HepG2 (cell line): ENCODE measurements around the gene TBC1D16. TPM values are rescaled to one million over a fixed set of nuclear protein-coding genes. Genes with fewer than 3 reads are reported as not detected.

Source experiments
- ATAC-seq: fragments of 200-7000 bp; cut with Tn5 transposase; 3 replicates; pipeline ENCODE4 v1.9.1; 2020; ENCODE audit warnings: mild to moderate bottlenecking, moderate library complexity
- BruUV-seq: library from RNA; stranded (reverse); fragments of 400-500 nt; replicated peaks from 2 replicates; lab custom pipeline; 2021; lab: Mats Ljungman, UMichigan
- CTCF ChIA-PET: fragments of 300-600 bp; formaldehyde crosslinking; extraction: SDS; loops from one replicate; lab custom pipeline; 2021; ENCODE audit warnings: low total read pairs, inconsistent platforms, low intra/inter-chr PET ratio; lab: Yijun Ruan, JAX
- POLR2A ChIA-PET: fragments of 350-600 bp; sonication (Branson Sonifier 250); formaldehyde crosslinking; loops from one replicate; lab custom pipeline; 2020; ENCODE audit warnings: antibody characterized with exemption, inconsistent platforms; lab: Yijun Ruan, JAX
- DNase-seq: peaks from one replicate; pipeline ENCODE4 v3.0.0-alpha.2; 2015; ENCODE audit warnings: low spot score
- FAIRE-seq: peaks from 3 replicates; lab custom pipeline; 2011; peaks lifted over from hg19 to GRCh38; lab: Jason Lieb, UNC
- H2AFZ ChIP-seq: one replicate; pipeline ENCODE4 v1.6.1; 2011; ENCODE audit warnings: low read length, inconsistent platforms
- H3K27ac ChIP-seq: fragments of 300-600 bp; 3 replicates; pipeline ENCODE4 v1.8.0; 2011; ENCODE audit warnings: mixed run types, mild to moderate bottlenecking, mixed read lengths, low read length, inconsistent platforms; ENCODE audit not compliant: insufficient read depth; ENCODE audit errors: extremely low read length
- H3K27me3 ChIP-seq, 2 experiments: fragments of 200-600 bp in 1 of 2; 2 replicates in 1 of 2; 3 replicates in 1 of 2; pipeline versions ENCODE4 v1.6.0 to v1.8.0; 2011; ENCODE audit warnings: low read length in 2 of 2, mild to moderate bottlenecking in 2 of 2, moderate library complexity in 2 of 2, inconsistent platforms in 1 of 2; ENCODE audit not compliant: insufficient read depth in 2 of 2, control insufficient read depth in 1 of 2
- H3K36me3 ChIP-seq, 2 experiments: fragments of 200-600 bp in 1 of 2; replicated peaks in 1 of 2; 2 replicates in 1 of 2; 3 replicates in 1 of 2; pipeline versions ENCODE4 v1.5.1 to v1.8.0; 2011; ENCODE audit warnings: low read length in 2 of 2, inconsistent platforms in 1 of 2; ENCODE audit not compliant: insufficient read depth in 2 of 2, control insufficient read depth in 1 of 2
- H3K4me1 ChIP-seq: 2 replicates; pipeline ENCODE4 v1.5.1; 2012; ENCODE audit warnings: low read length, inconsistent platforms; ENCODE audit not compliant: insufficient read depth
- H3K4me2 ChIP-seq: 2 replicates; pipeline ENCODE4 v1.6.0; 2011; ENCODE audit warnings: low read depth, low read length, inconsistent platforms
- H3K4me3 ChIP-seq, 3 experiments: fragments of 200-600 bp in 1 of 3; sonication (generic), shearing (Covaris generic) in 1 of 3; replicated peaks in 1 of 3; 2 replicates each; pipeline ENCODE4 v1.5.1; 2011 to 2016; ENCODE audit warnings: low read length in 3 of 3, inconsistent platforms in 2 of 3, low read depth in 2 of 3, mild to moderate bottlenecking in 2 of 3, control low read depth in 1 of 3, mixed read lengths in 1 of 3; ENCODE audit not compliant: insufficient read depth in 1 of 3
- H3K79me2 ChIP-seq: one replicate; pipeline ENCODE4 v1.6.1; 2011; ENCODE audit warnings: low read length, inconsistent platforms; ENCODE audit not compliant: insufficient read depth
- H3K9ac ChIP-seq: 2 replicates; pipeline ENCODE4 v1.6.0; 2011; ENCODE audit warnings: mild to moderate bottlenecking, low read depth, low read length, inconsistent platforms; ENCODE audit not compliant: insufficient read depth
- H3K9me3 ChIP-seq: 2 replicates; pipeline ENCODE4 v1.5.1; 2012; ENCODE audit warnings: mild to moderate bottlenecking, low read length
- H4K20me1 ChIP-seq: 2 replicates; pipeline ENCODE4 v1.6.0; 2011; ENCODE audit warnings: inconsistent platforms, mild to moderate bottlenecking, low read length, moderate library complexity; ENCODE audit not compliant: insufficient read depth
- CBX1 ChIP-seq: IDR thresholded peaks from one replicate; pipeline ENCODE4 v1.6.1; 2016; ENCODE audit warnings: antibody characterized with exemption, low read depth
- FOSL1 ChIP-seq: sonication (generic); formaldehyde crosslinking; IDR thresholded peaks from 2 replicates; pipeline ENCODE4 v1.9.0; 2021; ENCODE audit warnings: missing genetic modification reagents, borderline replicate concordance
- FOXP1 ChIP-seq, 2 experiments: fragments of 450-650 bp in 1 of 2; IDR thresholded peaks; 2 replicates each; pipeline ENCODE4 v1.6.1; 2017 to 2018; ENCODE audit warnings: antibody characterized with exemption in 1 of 2
- HNRNPK ChIP-seq: fragments of 200-400 bp; formaldehyde crosslinking; IDR thresholded peaks from 2 replicates; pipeline ENCODE4 v1.6.1; 2018; ENCODE audit warnings: low read length, low read depth, moderate library complexity, mild to moderate bottlenecking; ENCODE audit not compliant: poor library complexity, severe bottlenecking
- HNRNPL ChIP-seq: fragments of 200-400 bp; formaldehyde crosslinking; IDR thresholded peaks from 2 replicates; pipeline ENCODE4 v1.6.1; 2017; ENCODE audit warnings: mild to moderate bottlenecking, low read depth, low read length
- HNRNPUL1 ChIP-seq: fragments of 200-400 bp; formaldehyde crosslinking; IDR thresholded peaks from 2 replicates; pipeline ENCODE4 v1.6.1; 2017; ENCODE audit warnings: low read depth, mild to moderate bottlenecking, low read length, moderate library complexity
- RXRB ChIP-seq: IDR thresholded peaks from 2 replicates; pipeline ENCODE4 v1.6.1; 2016; ENCODE audit warnings: borderline replicate concordance, missing genetic modification reagents, missing compliant biosample characterization
- TP53 ChIP-seq: sonication (generic); formaldehyde crosslinking; conservative IDR thresholded peaks from 2 replicates; pipeline ENCODE4 v1.4.0; 2020; ENCODE audit warnings: missing genetic modification reagents
- ZFYVE20 ChIP-seq: sonication (generic); formaldehyde crosslinking; IDR thresholded peaks from 2 replicates; pipeline ENCODE4 v1.8.0; 2023; ENCODE audit warnings: low read depth, mild to moderate bottlenecking, moderate library complexity, missing genetic modification reagents, borderline replicate concordance
- ZNF180 ChIP-seq: sonication (generic); formaldehyde crosslinking; IDR thresholded peaks from 2 replicates; pipeline ENCODE4 v1.4.0; 2020; ENCODE audit warnings: low read depth, missing genetic modification reagents, borderline replicate concordance
- ZNF296 ChIP-seq: sonication (generic); formaldehyde crosslinking; conservative IDR thresholded peaks from 2 replicates; pipeline ENCODE4 v1.5.0; 2020; ENCODE audit warnings: mild to moderate bottlenecking, missing genetic modification reagents
- ZNF605 ChIP-seq: sonication (generic); formaldehyde crosslinking; IDR thresholded peaks from 2 replicates; pipeline ENCODE4 v1.8.0; 2022; ENCODE audit warnings: mild to moderate bottlenecking, missing genetic modification reagents
- ZNF768 ChIP-seq: sonication (generic); formaldehyde crosslinking; IDR thresholded peaks from 2 replicates; pipeline ENCODE4 v1.4.0; 2020; ENCODE audit warnings: missing genetic modification reagents
- ZNF841 ChIP-seq: sonication (generic); formaldehyde crosslinking; IDR thresholded peaks from 2 replicates; pipeline ENCODE4 v1.8.1; 2023; ENCODE audit warnings: missing genetic modification reagents, borderline replicate concordance
- ZZZ3 ChIP-seq: sonication (generic); formaldehyde crosslinking; IDR thresholded peaks from 2 replicates; pipeline ENCODE4 v1.4.0; 2020; ENCODE audit warnings: missing genetic modification reagents, mild to moderate bottlenecking, borderline replicate concordance
- WGBS: methylation state at CpG from one replicate; pipeline ENCODE4 v1.1.6; 2017; ENCODE audit warnings: low lambda C conversion rate; 5-methylcytosine and 5-hydroxymethylcytosine counted together
- in situ Hi-C: cut with HindIII; loops from 2 replicates; pipeline ENCODE4 v1.10.0; 2017; ENCODE audit warnings: low pct_unique_long_range_greater_than_20kb; ENCODE audit not compliant: extremely low pct_ligation_motif_present
- intact Hi-C: fragments of 100-400 bp; cut with micrococcal nuclease; formaldehyde crosslinking; loops from one replicate; pipeline ENCODE4 v1.10.0; 2022; ENCODE audit not compliant: unreplicated experiment
- polyA plus RNA-seq, 8 experiments: library from polyadenylated mRNA; depleted of rRNA in 3 of 8; stranded (reverse) in 7 of 8; unstranded in 1 of 8; fragments of >200 nt; fragmentation: Illumina TruSeq in 4 of 8; extraction: Trizol in 4 of 8; gene quantifications; 2 replicates each; pipeline versions ENCODE4 v1.2.1 to v1.2.3, GENCODE V29; 2011 to 2016; ENCODE audit warnings: low read depth in 4 of 8, missing spikeins in 1 of 8, mixed read lengths in 1 of 8; ENCODE audit not compliant: insufficient read depth in 1 of 8
- total RNA-seq, 5 experiments: library from RNA; depleted of rRNA; stranded (reverse); fragments of >200 nt; fragmentation: Illumina TruSeq; extraction: Trizol; gene quantifications; 2 replicates each; pipeline ENCODE4 v1.2.3, GENCODE V29; 2016; ENCODE audit warnings: low read depth in 1 of 5
- TF ChIP-seq, protein P1 (sequence below): sonication (generic); formaldehyde crosslinking; IDR thresholded peaks from 2 replicates; pipeline ENCODE4 v1.4.0; 2020; ENCODE audit warnings: mild to moderate bottlenecking, missing genetic modification reagents
- TF ChIP-seq, protein P2 (sequence below): sonication (generic); formaldehyde crosslinking; IDR thresholded peaks from 2 replicates; pipeline ENCODE4 v1.5.0; 2020; ENCODE audit warnings: missing genetic modification reagents, mild to moderate bottlenecking, borderline replicate concordance
- TF ChIP-seq, protein P3 (sequence below): sonication (generic); formaldehyde crosslinking; IDR thresholded peaks from 2 replicates; pipeline ENCODE4 v1.4.0; 2020; ENCODE audit warnings: missing genetic modification reagents
- TF ChIP-seq, protein P4 (sequence below): sonication (generic); formaldehyde crosslinking; IDR thresholded peaks from 2 replicates; pipeline ENCODE4 v1.9.0; 2022; ENCODE audit warnings: missing genetic modification reagents, mild to moderate bottlenecking, borderline replicate concordance

Gene TBC1D16
- total and polyA plus RNA-seq, 2 of the 13 experiments (the other 11 are each of a cell fraction or from before 2014, with no cell fraction given) = 14.9 to 24.9 TPM

DNA sequence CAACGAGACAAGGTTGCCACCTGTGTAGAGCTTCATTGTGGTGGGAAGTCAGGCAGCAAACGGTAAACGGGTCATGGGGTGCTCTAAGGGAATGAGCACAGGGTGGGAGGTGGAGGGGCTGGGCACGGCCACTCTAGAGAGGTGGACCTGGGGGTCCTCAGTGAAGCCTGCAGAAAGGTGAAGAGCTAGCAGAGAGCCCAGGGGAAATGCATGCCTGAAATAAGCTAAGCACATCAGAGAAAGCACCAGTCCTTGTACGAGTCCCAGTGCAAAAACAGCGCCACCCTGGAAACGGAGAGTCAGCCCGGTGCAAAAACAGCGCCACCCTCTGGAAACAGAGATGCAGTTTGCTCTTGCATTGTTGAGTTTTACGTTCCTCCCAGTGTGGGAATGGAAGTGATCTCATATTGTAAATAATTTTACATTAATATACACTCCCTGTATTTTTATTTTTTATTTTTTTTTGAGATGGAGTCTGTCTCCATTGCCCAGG lies 65.0 kb downstream of the TBC1D16 start (continued):
- TF ChIP-seq ZNF768 (CRISPR knock-in tag) (no peak), RXRB (CRISPR knock-in tag) (peak; percentile 27; the same call in 1 of the 2 replicates), HNRNPUL1 (no peak), HNRNPL (no peak), ZZZ3 (no peak), ZNF841 (CRISPR knock-in tag) (no peak)
- TF ChIP-seq, protein P1, sequence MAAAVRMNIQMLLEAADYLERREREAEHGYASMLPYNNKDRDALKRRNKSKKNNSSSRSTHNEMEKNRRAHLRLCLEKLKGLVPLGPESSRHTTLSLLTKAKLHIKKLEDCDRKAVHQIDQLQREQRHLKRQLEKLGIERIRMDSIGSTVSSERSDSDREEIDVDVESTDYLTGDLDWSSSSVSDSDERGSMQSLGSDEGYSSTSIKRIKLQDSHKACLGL (CRISPR knock-in tag) = no peak

DNA sequence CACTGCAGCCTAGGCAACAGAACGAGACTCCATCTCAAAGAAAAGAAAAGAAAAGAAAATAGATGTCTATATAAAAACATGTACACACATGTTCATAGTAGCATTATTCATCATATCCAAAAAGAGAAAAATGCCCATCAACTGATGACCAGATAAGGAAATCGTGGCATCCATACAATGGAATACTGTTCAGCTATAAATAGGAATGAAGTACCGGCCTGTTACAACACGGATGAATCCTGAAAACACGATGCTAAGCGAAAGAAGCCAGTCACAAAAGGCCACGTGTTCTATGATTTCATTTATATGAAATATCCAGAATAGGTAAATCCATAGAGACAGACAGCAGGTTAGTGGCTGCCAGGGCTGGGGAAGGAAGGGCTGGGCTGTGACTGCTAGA lies 65.8 kb downstream of the TBC1D16 start:
- intact Hi-C loops = loop anchor here (2.0 to 5.0 kb wide), 2 partner anchors 17 to 183 kb away; no protein-coding TSS in a partner anchor
- no peak for ATAC-seq
- Histone ChIP-seq H3K36me3 (peaks cover 9 to 22% of the 10 kb centered on the region in 2 experiments; a peak in 4 of 5 replicates), H3K79me2 (no peaks in the 10 kb centered on the region), H3K4me2 (no peak overlapping the region), H2AFZ (no peak overlapping the region), H3K27ac (no peak overlapping the region), H4K20me1 (no peaks in the 10 kb centered on the region), H3K4me3 (no peak overlapping the region), H3K9ac (no peak overlapping the region), H3K9me3 (no peaks in the 10 kb centered on the region), H3K27me3 (no peaks in the 10 kb centered on the region), H3K4me1 (0 out of 2 replicates have a peak, but pooled peaks cover 5% of the 10 kb centered on the region)
- 97% methylated on average over 7 of the region's 7 CpGs for WGBS
- DNase-seq = no peak
- no peak for FAIRE-seq
- ChIA-PET POLR2A (interaction anchor here (0.6 to 1.4 kb wide), 4 partner anchors 15 to 125 kb away, joined by 3 to 5 read pairs (median 3); no protein-coding TSS in a partner anchor), CTCF (interaction anchor here (0.6 to 2.0 kb wide), 7 partner anchors 17 to 225 kb away, joined by 3 to 14 read pairs (median 4); no protein-coding TSS in a partner anchor)
- in situ Hi-C loops = no loop called here
- BruUV-seq = no TSS peak
- TF ChIP-seq, protein P2, sequence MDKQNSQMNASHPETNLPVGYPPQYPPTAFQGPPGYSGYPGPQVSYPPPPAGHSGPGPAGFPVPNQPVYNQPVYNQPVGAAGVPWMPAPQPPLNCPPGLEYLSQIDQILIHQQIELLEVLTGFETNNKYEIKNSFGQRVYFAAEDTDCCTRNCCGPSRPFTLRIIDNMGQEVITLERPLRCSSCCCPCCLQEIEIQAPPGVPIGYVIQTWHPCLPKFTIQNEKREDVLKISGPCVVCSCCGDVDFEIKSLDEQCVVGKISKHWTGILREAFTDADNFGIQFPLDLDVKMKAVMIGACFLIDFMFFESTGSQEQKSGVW = no peak
- TF ChIP-seq ZNF180 = no peak
- TF ChIP-seq ZNF605 = no peak
- no peak for TF ChIP-seq ZFYVE20 (CRISPR knock-in tag)
- no peak for TF ChIP-seq FOSL1 (CRISPR knock-in tag)
- TF ChIP-seq ZNF296 (CRISPR knock-in tag) = no peak
- TF ChIP-seq, protein P3, sequence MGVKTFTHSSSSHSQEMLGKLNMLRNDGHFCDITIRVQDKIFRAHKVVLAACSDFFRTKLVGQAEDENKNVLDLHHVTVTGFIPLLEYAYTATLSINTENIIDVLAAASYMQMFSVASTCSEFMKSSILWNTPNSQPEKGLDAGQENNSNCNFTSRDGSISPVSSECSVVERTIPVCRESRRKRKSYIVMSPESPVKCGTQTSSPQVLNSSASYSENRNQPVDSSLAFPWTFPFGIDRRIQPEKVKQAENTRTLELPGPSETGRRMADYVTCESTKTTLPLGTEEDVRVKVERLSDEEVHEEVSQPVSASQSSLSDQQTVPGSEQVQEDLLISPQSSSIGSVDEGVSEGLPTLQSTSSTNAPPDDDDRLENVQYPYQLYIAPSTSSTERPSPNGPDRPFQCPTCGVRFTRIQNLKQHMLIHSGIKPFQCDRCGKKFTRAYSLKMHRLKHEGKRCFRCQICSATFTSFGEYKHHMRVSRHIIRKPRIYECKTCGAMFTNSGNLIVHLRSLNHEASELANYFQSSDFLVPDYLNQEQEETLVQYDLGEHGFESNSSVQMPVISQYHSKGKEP (CRISPR knock-in tag) = no peak
- no peak for TF ChIP-seq FOXP1 (IDR thresholded peaks at IDR 0.05)
- no peak for TF ChIP-seq FOXP1 (CRISPR knock-in tag; IDR thresholded peaks at IDR 0.05)
- no peak for TF ChIP-seq TP53 (CRISPR knock-in tag)
- TF ChIP-seq, protein P4, sequence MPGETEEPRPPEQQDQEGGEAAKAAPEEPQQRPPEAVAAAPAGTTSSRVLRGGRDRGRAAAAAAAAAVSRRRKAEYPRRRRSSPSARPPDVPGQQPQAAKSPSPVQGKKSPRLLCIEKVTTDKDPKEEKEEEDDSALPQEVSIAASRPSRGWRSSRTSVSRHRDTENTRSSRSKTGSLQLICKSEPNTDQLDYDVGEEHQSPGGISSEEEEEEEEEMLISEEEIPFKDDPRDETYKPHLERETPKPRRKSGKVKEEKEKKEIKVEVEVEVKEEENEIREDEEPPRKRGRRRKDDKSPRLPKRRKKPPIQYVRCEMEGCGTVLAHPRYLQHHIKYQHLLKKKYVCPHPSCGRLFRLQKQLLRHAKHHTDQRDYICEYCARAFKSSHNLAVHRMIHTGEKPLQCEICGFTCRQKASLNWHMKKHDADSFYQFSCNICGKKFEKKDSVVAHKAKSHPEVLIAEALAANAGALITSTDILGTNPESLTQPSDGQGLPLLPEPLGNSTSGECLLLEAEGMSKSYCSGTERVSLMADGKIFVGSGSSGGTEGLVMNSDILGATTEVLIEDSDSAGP (CRISPR knock-in tag) = no peak
- TF ChIP-seq HNRNPK = no peak
- no peak for TF ChIP-seq CBX1
